Measurements from ENCODE around the gene MROH7. TPM values are rescaled to one million over a fixed set of nuclear protein-coding genes. Genes with fewer than 3 reads are reported as not detected.

The MROH7 gene
- total RNA-seq, 1 donor from 2014 or later: not detected

GRCh38 chr1:54706419-54706818, 64.8 kb downstream of the MROH7 start:
- POLR2A ChIA-PET: no interaction called here
- no peaks in the 10 kb centered on the region for H3K36me3 Mint-ChIP-seq (ENCODE audit: low read depth)
- no peak for DNase-seq
- H3K4me3 Mint-ChIP-seq: no peak overlapping the region
- intact Hi-C loops (cut with micrococcal nuclease): no loop called here
- no peak for TF ChIP-seq CTCF (IDR thresholded peaks at IDR 0.05)
- H3K9me3 Mint-ChIP-seq: no peaks in the 10 kb centered on the region
- no peak for ATAC-seq (ENCODE audit: low read depth)
- no peaks in the 10 kb centered on the region for H3K4me1 Mint-ChIP-seq
- CTCF ChIA-PET: no interaction called here
- peaks cover 20% of the 10 kb centered on the region for H3K27me3 Mint-ChIP-seq
- no peak overlapping the region for H3K27ac Mint-ChIP-seq

- H3K4me3 Mint-ChIP-seq: no peak overlapping the region
- DNase-seq: no peak
- no peaks in the 10 kb centered on the region for H3K4me1 Mint-ChIP-seq
- ATAC-seq (ENCODE audit: low read depth): no peak
- TF ChIP-seq CTCF (IDR thresholded peaks at IDR 0.05): no peak
- no peak overlapping the region for H3K27ac Mint-ChIP-seq
- CTCF ChIA-PET: no interaction called here
- H3K9me3 Mint-ChIP-seq: no peaks in the 10 kb centered on the region
- intact Hi-C loops (cut with micrococcal nuclease): no loop called here
- POLR2A ChIA-PET: no interaction called here
- peaks cover 18% of the 10 kb centered on the region for H3K27me3 Mint-ChIP-seq
- H3K36me3 Mint-ChIP-seq (ENCODE audit: low read depth): no peaks in the 10 kb centered on the region
Observed at GRCh38 chr1:54708385-54708784, 66.8 kb downstream of the MROH7 start.

- Mint-ChIP-seq H3K36me3 (ENCODE audit: low read depth) (no peaks in the 10 kb centered on the region), H3K4me3 (no peak overlapping the region), H3K27me3 (peaks cover 16% of the 10 kb centered on the region), H3K9me3 (no peaks in the 10 kb centered on the region), H3K27ac (no peak overlapping the region), H3K4me1 (peaks cover 1% of the 10 kb centered on the region)
- DNase-seq (no peak), ATAC-seq (ENCODE audit: low read depth) (no peak)
- intact Hi-C loops (cut with micrococcal nuclease): no loop called here
- ChIA-PET CTCF (no interaction called here), POLR2A (no interaction called here)
- no peak for TF ChIP-seq CTCF (IDR thresholded peaks at IDR 0.05)
Observed at GRCh38 chr1:54709547-54710292, 68.1 kb downstream of the MROH7 start.

- no peak overlapping the region for H3K4me3 Mint-ChIP-seq
Observed at GRCh38 chr1:54710434-54710833, 68.8 kb downstream of the MROH7 start.

GRCh38 chr1:54710841-54711240, 69.3 kb downstream of the MROH7 start:
- Mint-ChIP-seq H3K9me3 (no peaks in the 10 kb centered on the region), H3K27ac (no peak overlapping the region), H3K4me1 (peaks cover 10% of the 10 kb centered on the region), H3K27me3 (peaks cover 11% of the 10 kb centered on the region), H3K36me3 (ENCODE audit: low read depth) (peaks cover 2% of the 10 kb centered on the region), H3K4me3 (no peak overlapping the region)
- DNase-seq: no peak
- no peak for TF ChIP-seq CTCF (IDR thresholded peaks at IDR 0.05)
- POLR2A ChIA-PET: no interaction called here
- CTCF ChIA-PET: no interaction called here
- intact Hi-C loops (cut with micrococcal nuclease): no loop called here
- ATAC-seq (ENCODE audit: low read depth): no peak

More at GRCh38 chr1:54710434-54710833, 68.8 kb downstream of the MROH7 start:
- Mint-ChIP-seq H3K36me3 (ENCODE audit: low read depth) (no peaks in the 10 kb centered on the region), H3K27me3 (peaks cover 11% of the 10 kb centered on the region), H3K27ac (no peak overlapping the region), H3K4me1 (peaks cover 8% of the 10 kb centered on the region), H3K9me3 (no peaks in the 10 kb centered on the region)
- POLR2A ChIA-PET: no interaction called here
- DNase-seq (no peak), ATAC-seq (ENCODE audit: low read depth) (no peak)
- intact Hi-C loops (cut with micrococcal nuclease): no loop called here
- CTCF ChIA-PET: no interaction called here
- no peak for TF ChIP-seq CTCF (IDR thresholded peaks at IDR 0.05)

Data from activated B cell treated with CpG ODN at 0.5 μM for 24 hours (primary cell).